ENCODE measurements around the gene KCNQ4. TPM values are rescaled to one million over a fixed set of nuclear protein-coding genes. Genes with fewer than 3 reads are reported as not detected.

The KCNQ4 gene
- total and polyA plus RNA-seq, 2 of the 8 experiments (the other 6 are each of a cell fraction or from before 2014, with no cell fraction given): 2.2 to 3.9 TPM

DNA sequence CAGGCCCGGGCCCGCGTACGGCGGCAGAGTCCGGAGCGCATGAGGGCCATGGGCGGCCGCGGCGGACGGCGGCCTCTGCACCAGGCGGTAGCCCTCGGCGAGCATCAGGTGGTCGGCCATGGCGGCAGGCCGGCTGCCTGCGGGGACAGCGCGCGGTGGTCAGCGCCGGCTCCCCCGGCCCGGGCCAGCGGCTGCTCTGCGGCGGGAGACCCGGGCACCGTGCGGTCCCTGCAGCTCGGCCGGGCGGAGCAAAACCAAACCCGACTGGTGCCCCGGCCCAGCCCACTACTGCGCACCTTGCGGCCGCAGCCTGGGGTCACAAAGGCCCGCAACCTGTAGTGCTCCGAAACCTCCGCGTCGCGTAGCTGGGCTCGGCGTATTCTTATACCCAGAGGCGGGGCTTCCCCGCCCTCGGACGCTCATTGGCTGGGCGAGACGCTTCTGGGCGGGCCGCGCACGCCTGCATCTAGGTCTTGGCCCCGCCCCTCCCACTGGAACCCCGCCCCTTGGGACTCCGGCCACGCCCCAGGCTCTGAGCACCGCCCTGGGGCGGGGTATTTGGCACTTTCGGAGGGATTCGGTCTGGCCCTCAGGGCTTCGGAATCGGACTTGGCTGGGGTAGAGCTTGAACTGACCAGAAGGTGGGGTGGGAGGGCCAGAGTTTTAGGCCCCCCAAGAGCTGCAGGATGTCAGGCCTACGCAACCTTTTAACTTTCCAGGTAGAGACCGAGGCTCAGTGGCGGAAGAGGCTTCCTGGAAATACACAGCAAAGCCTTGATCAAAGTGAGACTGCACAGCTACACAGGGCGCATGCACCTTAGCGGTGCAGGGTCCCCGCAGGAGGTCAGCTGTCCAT is 78.6 kb downstream of the KCNQ4 start, which contains the start of gene CITED4 (continued):
- no peak for TF ChIP-seq GTF2F1 (IDR thresholded peaks at IDR 0.05; ENCODE audit: borderline replicate concordance, low read depth, low read length)
- no peak for TF ChIP-seq EP300 (IDR thresholded peaks at IDR 0.05; ENCODE audit: borderline replicate concordance in 1 of 2, low read depth in 2 of 2, low read length in 2 of 2)
- TF ChIP-seq POLR2AphosphoS5 (IDR thresholded peaks at IDR 0.05; ENCODE audit: low read depth, low read length): peak; percentile 98
- TF ChIP-seq CBX8 (IDR thresholded peaks at IDR 0.05; ENCODE audit: borderline replicate concordance, low read depth, low read length): no peak
- peak in 1 of 2 experiments; percentile 58; a peak in 1 of 4 replicates for TF ChIP-seq SIN3A (conservative IDR thresholded peaks at IDR 0.05 in 1 of 2, IDR thresholded peaks at IDR 0.05 in 1 of 2; ENCODE audit: low read depth in 1 of 2, low read length in 2 of 2)
- TF ChIP-seq TAF7 (optimal IDR thresholded peaks at IDR 0.05; ENCODE audit: borderline replicate concordance, low read depth, low read length): peak; percentile 76
- no peak for TF ChIP-seq CBX5 (IDR thresholded peaks at IDR 0.05; ENCODE audit: low read depth, low read length)
- TF ChIP-seq, protein P1, sequence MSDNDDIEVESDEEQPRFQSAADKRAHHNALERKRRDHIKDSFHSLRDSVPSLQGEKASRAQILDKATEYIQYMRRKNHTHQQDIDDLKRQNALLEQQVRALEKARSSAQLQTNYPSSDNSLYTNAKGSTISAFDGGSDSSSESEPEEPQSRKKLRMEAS (IDR thresholded peaks at IDR 0.05): peak; percentile 42; the same call in 1 of the 2 replicates
- TF ChIP-seq KDM4A (IDR thresholded peaks at IDR 0.05; ENCODE audit: low read depth, low read length, severe bottlenecking): no peak
- TF ChIP-seq FOSL1 (IDR thresholded peaks at IDR 0.05; ENCODE audit: insufficient read depth, low read depth, low read length): no peak
- TF ChIP-seq SP2 (IDR thresholded peaks at IDR 0.05; ENCODE audit: low read length): no peak
- TF ChIP-seq TCF12 (IDR thresholded peaks at IDR 0.05; ENCODE audit: low read depth, low read length): no peak
- 0 out of 2 replicates have a peak, but pooled peaks have one; percentile 39 for TF ChIP-seq RBBP5 (IDR thresholded peaks at IDR 0.05; ENCODE audit: borderline replicate concordance, low read depth, low read length)
- no peak for TF ChIP-seq POU5F1 (IDR thresholded peaks at IDR 0.05; ENCODE audit: low read depth, low read length)
- TF ChIP-seq BCL11A (IDR thresholded peaks at IDR 0.05; ENCODE audit: low read depth in 2 of 2, low read length in 2 of 2): no peak
- TF ChIP-seq SUZ12 (IDR thresholded peaks at IDR 0.05; ENCODE audit: low read length): no peak
- peak; percentile 94 for TF ChIP-seq TAF1 (IDR thresholded peaks at IDR 0.05; ENCODE audit: low read depth, low read length)
- TF ChIP-seq SP4 (IDR thresholded peaks at IDR 0.05; ENCODE audit: low read length): 0 out of 2 replicates have a peak, but pooled peaks have one; percentile 27
- TF ChIP-seq CEBPB (IDR thresholded peaks at IDR 0.05; ENCODE audit: low read depth, low read length): peak; percentile 41; the same call in 1 of the 2 replicates
- TF ChIP-seq ZNF274 (IDR thresholded peaks at IDR 0.05; ENCODE audit: borderline replicate concordance, extremely low read depth, low read length): no peak
- TF ChIP-seq SAP30 (IDR thresholded peaks at IDR 0.05; ENCODE audit: insufficient read depth, insufficient replicate concordance, low read length): no peak
